NCI-H748 (cell line): ENCODE measurements around the gene CRY2.

ENCODE experiments used
- DNase-seq: peaks from one replicate; lab custom pipeline; 2025; ENCODE audit not compliant: unreplicated experiment; lab: John Stamatoyannopoulos, UW

The CRY2 gene

GRCh38 chr11:45917286-45917622 is 70.0 kb downstream of the CRY2 start:
- DNase-seq, result no peak

GRCh38 chr11:45917623-45918330 is 70.5 kb downstream of the CRY2 start, which contains the start of gene PEX16:
TSS of gene PEX16 (minus strand) at chr11:45917877. CDS start at chr11:45917811, 66 bp downstream.
- DNase-seq, result peak; percentile 98

- peak; percentile 85 for DNase-seq
Observed at GRCh38 chr11:45918331-45918941, 71.2 kb downstream of the CRY2 start.

GRCh38 chr11:45918962-45919675 is 71.8 kb downstream of the CRY2 start:
- DNase-seq, result no peak

GRCh38 chr11:45919806-45920530 is 72.7 kb downstream of the CRY2 start:
- no peak for DNase-seq

GRCh38 chr11:45920531-45921477 is 73.5 kb downstream of the CRY2 start:
- DNase-seq, result no peak

- peak; percentile 94 for DNase-seq
Observed at GRCh38 chr11:45921561-45922424, 74.5 kb downstream of the CRY2 start.

- peak; percentile 83 for DNase-seq
Observed at GRCh38 chr11:45922425-45923082, 75.3 kb downstream of the CRY2 start, which contains the start of gene LARGE2. TSS of gene LARGE2 (plus strand) at chr11:45922656. CDS start at chr11:45922883, 227 bp downstream.

GRCh38 chr11:45924036-45924915 is 77.0 kb downstream of the CRY2 start:
- DNase-seq, result no peak

GRCh38 chr11:45924927-45925326 is 77.7 kb downstream of the CRY2 start:
- no peak for DNase-seq

GRCh38 chr11:45925550-45925949 is 78.3 kb downstream of the CRY2 start:
- no peak for DNase-seq

GRCh38 chr11:45926001-45926401 is 78.7 kb downstream of the CRY2 start:
- DNase-seq, result no peak

GRCh38 chr11:45926536-45927331 is 79.5 kb downstream of the CRY2 start:
- DNase-seq, result no peak

- no peak for DNase-seq
Observed at GRCh38 chr11:45927332-45927683, 80.0 kb downstream of the CRY2 start.

GRCh38 chr11:45927684-45928413 is 80.6 kb downstream of the CRY2 start:
- no peak for DNase-seq

GRCh38 chr11:45928535-45929215 is 81.4 kb downstream of the CRY2 start:
- DNase-seq, result no peak
